GM12874 (cell line): ENCODE results near the gene CLDN12.
A peak's percentile ranks its signal among the peaks of the same experiment; 100 is the strongest.

ENCODE experiments used
- TF ChIP-seq, protein P1 (sequence below): IDR thresholded peaks from 2 replicates; pipeline ENCODE4 v1.5.1; 2011; ENCODE audit warnings: low read depth, mild to moderate bottlenecking, control low read depth, low read length, moderate library complexity; ENCODE audit not compliant: insufficient read depth

The CLDN12 gene

GRCh38 chr7:90459888-90460287, 56.6 kb downstream of the CLDN12 start:
- TF ChIP-seq, protein P1, sequence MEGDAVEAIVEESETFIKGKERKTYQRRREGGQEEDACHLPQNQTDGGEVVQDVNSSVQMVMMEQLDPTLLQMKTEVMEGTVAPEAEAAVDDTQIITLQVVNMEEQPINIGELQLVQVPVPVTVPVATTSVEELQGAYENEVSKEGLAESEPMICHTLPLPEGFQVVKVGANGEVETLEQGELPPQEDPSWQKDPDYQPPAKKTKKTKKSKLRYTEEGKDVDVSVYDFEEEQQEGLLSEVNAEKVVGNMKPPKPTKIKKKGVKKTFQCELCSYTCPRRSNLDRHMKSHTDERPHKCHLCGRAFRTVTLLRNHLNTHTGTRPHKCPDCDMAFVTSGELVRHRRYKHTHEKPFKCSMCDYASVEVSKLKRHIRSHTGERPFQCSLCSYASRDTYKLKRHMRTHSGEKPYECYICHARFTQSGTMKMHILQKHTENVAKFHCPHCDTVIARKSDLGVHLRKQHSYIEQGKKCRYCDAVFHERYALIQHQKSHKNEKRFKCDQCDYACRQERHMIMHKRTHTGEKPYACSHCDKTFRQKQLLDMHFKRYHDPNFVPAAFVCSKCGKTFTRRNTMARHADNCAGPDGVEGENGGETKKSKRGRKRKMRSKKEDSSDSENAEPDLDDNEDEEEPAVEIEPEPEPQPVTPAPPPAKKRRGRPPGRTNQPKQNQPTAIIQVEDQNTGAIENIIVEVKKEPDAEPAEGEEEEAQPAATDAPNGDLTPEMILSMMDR = 0 out of 2 replicates have a peak, but pooled peaks have one; percentile 13

GRCh38 chr7:90461219-90461618, 58.0 kb downstream of the CLDN12 start:
- TF ChIP-seq, protein P1 = no peak
